ENCODE measurements around the gene MS4A8.

MS4A8 gene

DNA sequence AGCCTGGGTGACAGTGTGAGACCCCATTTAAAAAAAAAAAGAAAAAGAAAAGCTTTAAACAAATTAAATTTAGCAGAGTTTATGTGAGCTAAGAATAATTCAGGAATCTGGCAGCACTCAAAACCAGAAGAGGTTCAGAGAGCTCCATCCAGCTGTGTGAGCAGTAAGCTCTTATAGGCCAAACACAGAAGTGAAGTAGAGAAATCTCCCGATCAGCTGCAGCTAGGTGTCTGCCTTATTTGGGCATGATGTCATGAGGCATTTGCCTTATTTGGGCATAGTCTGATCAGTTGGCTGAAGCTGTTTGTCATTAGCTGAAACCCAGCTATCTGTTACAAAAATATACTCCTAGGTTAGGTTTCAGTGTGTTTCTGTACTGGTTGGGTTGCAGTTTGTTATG is 65.5 kb downstream of the MS4A8 start:
- DNase-seq, result no peak

DNA sequence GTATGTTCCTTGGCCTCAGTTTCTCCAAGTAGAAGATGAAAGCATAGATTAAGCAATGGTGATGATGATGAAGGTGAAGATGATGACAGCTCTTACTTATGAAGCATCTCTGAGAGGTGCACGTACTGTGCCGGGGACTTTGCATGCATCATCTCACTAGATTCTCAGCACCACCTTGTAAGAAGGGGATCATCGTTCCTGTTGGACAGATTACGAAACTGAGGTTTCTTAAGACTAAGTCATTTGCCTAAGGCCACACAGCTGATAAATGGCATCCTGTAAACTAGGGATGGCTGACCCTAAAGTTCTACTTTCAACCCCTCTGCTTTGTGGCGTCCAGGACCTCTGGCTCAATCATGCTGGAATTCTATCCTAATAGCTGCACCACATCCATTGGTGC is 65.9 kb downstream of the MS4A8 start:
- DNase-seq, result no peak

All from T1000 (cell line).